Hepatocyte (in vitro differentiated cells): ENCODE measurements around the gene DNM2. TPM values are rescaled to one million over a fixed set of nuclear protein-coding genes. Genes with fewer than 3 reads are reported as not detected.

Experiments used
- DNase-seq: peaks from one replicate; pipeline ENCODE4 v3.0.0-alpha.2; 2016; ENCODE audit warnings: low spot score
- H2AFZ ChIP-seq: fragments of 200-600 bp; sonication (generic); 2 replicates; pipeline ENCODE4 v1.6.0; 2016; ENCODE audit warnings: antibody characterized with exemption, mild to moderate bottlenecking
- H3K27ac ChIP-seq: fragments of 200-600 bp; sonication (generic); 2 replicates; pipeline ENCODE4 v1.5.1; 2016; ENCODE audit warnings: mild to moderate bottlenecking
- H3K27me3 ChIP-seq: fragments of 200-600 bp; sonication (generic); 2 replicates; pipeline ENCODE4 v1.6.1; 2016
- H3K36me3 ChIP-seq: fragments of 200-600 bp; sonication (generic); replicated peaks from 2 replicates; pipeline ENCODE4 v1.5.1; 2016; ENCODE audit warnings: low read depth; ENCODE audit not compliant: insufficient read depth
- H3K4me1 ChIP-seq: fragments of 200-600 bp; sonication (generic); 2 replicates; pipeline ENCODE4 v1.5.1; 2016; ENCODE audit warnings: mild to moderate bottlenecking, moderate library complexity; ENCODE audit not compliant: insufficient read depth
- H3K4me2 ChIP-seq: fragments of 200-600 bp; sonication (generic); 2 replicates; pipeline ENCODE4 v1.6.0; 2016
- H3K4me3 ChIP-seq: fragments of 200-600 bp; sonication (generic); 2 replicates; pipeline ENCODE4 v1.5.1; 2016; ENCODE audit warnings: mild to moderate bottlenecking
- H3K79me2 ChIP-seq: fragments of 200-600 bp; sonication (generic); 2 replicates; pipeline ENCODE4 v1.6.0; 2017; ENCODE audit warnings: mild to moderate bottlenecking
- H3K9me2 ChIP-seq: fragments of 200-600 bp; sonication (generic); replicated peaks from 2 replicates; pipeline ENCODE4 v1.6.0; 2017; ENCODE audit warnings: mild to moderate bottlenecking; ENCODE audit not compliant: insufficient read depth
- H3K9me3 ChIP-seq: fragments of 200-600 bp; sonication (generic); 2 replicates; pipeline ENCODE4 v1.5.1; 2016; ENCODE audit warnings: low read depth, mild to moderate bottlenecking
- H4K20me1 ChIP-seq: fragments of 200-600 bp; sonication (generic); 2 replicates; pipeline ENCODE4 v1.6.0; 2016; ENCODE audit warnings: mild to moderate bottlenecking; ENCODE audit not compliant: insufficient read depth, poor library complexity, severe bottlenecking
- EZH2 ChIP-seq: fragments of 200-600 bp; sonication (generic); IDR thresholded peaks from 2 replicates; pipeline ENCODE4 v1.6.1; 2016; ENCODE audit warnings: antibody characterized with exemption, mild to moderate bottlenecking, borderline replicate concordance
- EZH2phosphoT487 ChIP-seq: fragments of 200-600 bp; sonication (generic); IDR thresholded peaks from one replicate; pipeline ENCODE4 v1.6.1; 2018; ENCODE audit warnings: antibody characterized with exemption, mild to moderate bottlenecking, low read depth, moderate library complexity; ENCODE audit not compliant: unreplicated experiment, severe bottlenecking
- WGBS: methylation state at CpG from one replicate; pipeline ENCODE4 v1.1.6; 2016; ENCODE audit warnings: low lambda C conversion rate; ENCODE audit errors: missing lambda C conversion rate; 5-methylcytosine and 5-hydroxymethylcytosine counted together
- polyA plus RNA-seq: library from polyadenylated mRNA; unstranded; fragments of >200 nt; fragmentation: Nextera tagmentation; extraction: Ambion mirVana; gene quantifications from 2 replicates; pipeline ENCODE4 v1.2.1, GENCODE V29; 2016
- total RNA-seq: library from RNA; depleted of rRNA; stranded (reverse); fragments of >200 nt; gene quantifications from 2 replicates; pipeline ENCODE4 v1.2.3, GENCODE V29; 2014
- TF ChIP-seq, protein P1 (sequence below): fragments of 200-600 bp; sonication (generic); IDR thresholded peaks from 2 replicates; pipeline ENCODE4 v1.5.1; 2016; ENCODE audit warnings: antibody characterized with exemption, mild to moderate bottlenecking; ENCODE audit not compliant: poor library complexity

The DNM2 gene
- total and polyA plus RNA-seq, 2 experiments from 2014 or later, result 93.9 to 130 TPM

DNA sequence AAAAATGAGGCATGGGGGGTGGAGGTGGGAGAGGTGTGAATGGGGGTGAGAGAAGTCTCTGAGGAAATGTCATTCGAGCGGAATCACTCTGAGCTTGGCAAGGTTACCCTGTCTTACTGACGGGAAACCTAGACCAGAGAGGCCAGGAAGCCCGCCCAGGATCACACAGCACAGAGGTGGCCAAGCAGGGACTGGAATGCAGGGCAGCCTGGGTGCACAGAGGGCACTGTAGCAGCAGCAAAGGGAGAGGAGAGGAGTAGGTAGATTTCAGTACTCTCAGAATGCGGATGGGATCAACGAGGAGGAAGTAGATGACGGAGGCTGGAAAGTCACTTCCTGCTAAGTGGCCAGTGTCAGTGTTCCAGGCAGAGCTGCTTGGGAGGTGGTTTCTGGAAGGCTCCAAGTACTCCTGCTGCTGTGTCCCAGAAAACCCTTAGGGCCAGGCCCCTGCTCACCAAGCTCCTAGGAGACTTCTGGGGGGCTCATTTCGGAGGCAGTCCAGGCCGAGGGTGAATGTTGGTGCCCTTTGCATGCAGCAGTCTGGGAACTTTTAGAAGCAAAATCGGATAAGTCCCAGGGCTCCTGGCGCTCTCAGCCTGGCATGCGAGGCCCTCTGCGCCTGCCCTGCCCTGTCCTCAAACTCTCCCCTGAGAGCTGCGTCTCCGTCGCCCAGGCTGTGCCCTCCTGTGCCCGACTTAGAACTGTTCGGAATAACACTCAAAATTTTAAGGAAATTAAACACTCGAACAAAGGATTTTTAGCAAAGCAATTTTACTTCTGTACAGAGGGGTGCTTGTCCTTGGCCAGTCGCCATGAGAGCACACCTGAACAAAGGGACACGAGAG is 33.5 kb downstream of the DNM2 start:
- Histone ChIP-seq H4K20me1 (peaks cover 34% of the 10 kb centered on the region), H3K79me2 (peaks cover 99% of the 10 kb centered on the region), H3K27me3 (no peaks in the 10 kb centered on the region), H3K4me2 (no peak overlapping the region), H3K9me2 (no peaks in the 10 kb centered on the region), H3K36me3 (no peaks in the 10 kb centered on the region), H3K4me3 (no peak overlapping the region), H3K4me1 (peaks cover 31% of the 10 kb centered on the region), H2AFZ (no peak overlapping the region), H3K9me3 (no peaks in the 10 kb centered on the region), H3K27ac (peak overlapping the region; percentile 46)
- WGBS, result 88% methylated on average over 21 of the region's 21 CpGs
- TF ChIP-seq, protein P1, sequence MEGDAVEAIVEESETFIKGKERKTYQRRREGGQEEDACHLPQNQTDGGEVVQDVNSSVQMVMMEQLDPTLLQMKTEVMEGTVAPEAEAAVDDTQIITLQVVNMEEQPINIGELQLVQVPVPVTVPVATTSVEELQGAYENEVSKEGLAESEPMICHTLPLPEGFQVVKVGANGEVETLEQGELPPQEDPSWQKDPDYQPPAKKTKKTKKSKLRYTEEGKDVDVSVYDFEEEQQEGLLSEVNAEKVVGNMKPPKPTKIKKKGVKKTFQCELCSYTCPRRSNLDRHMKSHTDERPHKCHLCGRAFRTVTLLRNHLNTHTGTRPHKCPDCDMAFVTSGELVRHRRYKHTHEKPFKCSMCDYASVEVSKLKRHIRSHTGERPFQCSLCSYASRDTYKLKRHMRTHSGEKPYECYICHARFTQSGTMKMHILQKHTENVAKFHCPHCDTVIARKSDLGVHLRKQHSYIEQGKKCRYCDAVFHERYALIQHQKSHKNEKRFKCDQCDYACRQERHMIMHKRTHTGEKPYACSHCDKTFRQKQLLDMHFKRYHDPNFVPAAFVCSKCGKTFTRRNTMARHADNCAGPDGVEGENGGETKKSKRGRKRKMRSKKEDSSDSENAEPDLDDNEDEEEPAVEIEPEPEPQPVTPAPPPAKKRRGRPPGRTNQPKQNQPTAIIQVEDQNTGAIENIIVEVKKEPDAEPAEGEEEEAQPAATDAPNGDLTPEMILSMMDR, result no peak
- TF ChIP-seq EZH2 (no peak), EZH2phosphoT487 (no peak)
- no peak for DNase-seq

DNA sequence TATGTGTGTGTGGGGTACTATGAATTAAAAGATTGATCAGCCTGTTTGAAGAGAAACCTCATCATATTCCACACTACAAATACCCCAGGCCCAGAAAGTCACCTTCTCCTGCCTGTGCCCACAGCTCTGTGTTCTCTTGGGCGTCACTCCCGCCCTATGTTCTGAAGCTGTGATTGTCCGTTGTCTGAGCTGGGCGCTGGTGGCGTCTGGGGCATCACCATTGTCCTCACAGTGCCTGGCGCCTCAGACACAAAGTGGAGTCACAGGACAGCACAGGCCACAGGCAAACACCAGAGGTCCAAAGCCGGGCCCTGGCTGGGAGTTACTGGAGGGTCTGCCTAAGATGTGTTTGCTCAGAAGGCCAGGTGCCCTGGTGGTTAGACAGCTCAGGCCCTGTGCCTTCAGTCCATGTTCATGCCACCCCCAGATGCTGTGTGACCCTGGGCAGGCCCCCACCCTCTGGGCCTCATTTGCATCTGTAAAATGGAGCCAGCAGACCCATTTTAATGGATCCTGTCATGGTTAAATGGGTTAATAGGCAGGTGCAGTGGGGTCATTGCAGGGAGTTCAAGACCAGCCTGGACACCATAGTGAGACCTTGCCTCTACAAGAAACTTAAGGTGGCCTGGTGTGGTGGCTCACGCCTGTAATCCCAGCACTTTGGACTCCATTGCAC is 34.5 kb downstream of the DNM2 start:
- Histone ChIP-seq H4K20me1 (peaks cover 33% of the 10 kb centered on the region), H3K27ac (peak overlapping the region; percentile 46), H3K79me2 (peaks cover 99% of the 10 kb centered on the region), H3K27me3 (no peaks in the 10 kb centered on the region), H3K9me2 (no peaks in the 10 kb centered on the region), H3K4me1 (peaks cover 31% of the 10 kb centered on the region), H3K36me3 (no peaks in the 10 kb centered on the region), H2AFZ (no peak overlapping the region), H3K4me2 (no peak overlapping the region), H3K4me3 (no peak overlapping the region), H3K9me3 (no peaks in the 10 kb centered on the region)
- TF ChIP-seq, protein P1, result no peak
- WGBS, result 97% methylated on average over 8 of the region's 8 CpGs
- no peak for DNase-seq

DNA sequence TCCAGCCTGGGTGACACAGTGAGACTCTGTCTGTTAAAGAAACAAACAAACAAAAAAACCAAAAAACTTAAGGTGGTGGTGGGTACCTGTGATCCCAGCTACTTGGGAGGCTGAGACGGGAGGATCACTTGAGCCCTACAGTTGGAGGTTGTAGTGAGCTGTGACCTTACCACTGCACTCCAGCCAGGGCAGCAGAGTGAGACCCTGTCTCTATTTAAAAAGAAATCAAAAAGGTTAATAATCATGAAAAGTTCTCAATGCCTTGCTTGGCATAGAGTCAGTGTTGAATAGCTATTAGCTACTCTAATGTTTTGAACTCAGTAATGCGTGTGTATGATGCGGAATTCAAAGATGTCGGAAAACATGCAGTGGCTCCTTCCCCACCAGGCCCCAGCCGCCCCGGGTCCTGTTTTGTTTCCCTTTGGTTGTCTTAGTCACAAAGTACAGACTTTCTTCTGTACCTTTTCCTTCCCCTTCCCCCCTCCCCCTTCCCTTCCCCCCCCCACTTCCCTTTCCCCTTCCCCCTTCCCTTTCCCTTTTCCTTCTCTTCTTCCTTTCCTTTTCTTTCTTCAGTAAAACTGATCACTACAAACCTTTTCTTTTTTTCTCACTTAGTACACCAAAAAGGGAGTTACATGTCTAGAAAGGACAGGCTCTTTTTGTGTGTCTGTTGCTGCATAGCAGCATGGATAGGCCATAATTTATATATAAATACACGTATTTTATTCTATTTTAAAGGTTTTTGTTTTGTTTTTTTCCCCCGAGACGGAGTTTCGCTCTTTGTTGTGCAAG is 35.2 kb downstream of the DNM2 start:
- H3K4me2 ChIP-seq, result no peak overlapping the region
- DNase-seq, result no peak
- H2AFZ ChIP-seq, result no peak overlapping the region
- H4K20me1 ChIP-seq, result peaks cover 30% of the 10 kb centered on the region
- H3K79me2 ChIP-seq, result peaks cover 98% of the 10 kb centered on the region
- no peaks in the 10 kb centered on the region for H3K9me2 ChIP-seq
- TF ChIP-seq, protein P1, result no peak
- TF ChIP-seq EZH2 (no peak), EZH2phosphoT487 (no peak)
- peaks cover 27% of the 10 kb centered on the region for H3K4me1 ChIP-seq
- H3K9me3 ChIP-seq, result no peaks in the 10 kb centered on the region
- H3K4me3 ChIP-seq, result no peak overlapping the region
- WGBS, result 95% methylated on average over 8 of the region's 10 CpGs
- H3K27ac ChIP-seq, result no peak overlapping the region
- H3K27me3 ChIP-seq, result no peaks in the 10 kb centered on the region
- H3K36me3 ChIP-seq, result no peaks in the 10 kb centered on the region
